Measurements from ENCODE around the gene ANKRD63.

ANKRD63 gene

GRCh38 chr15:40247406-40247971 is 35.4 kb downstream of the ANKRD63 start:
- H3K27ac ChIP-seq (ENCODE audit: low read depth, low read length), result no peak overlapping the region
- H3K9me3 ChIP-seq (ENCODE audit: insufficient read depth, low read depth, low read length), result no peaks in the 10 kb centered on the region
- WGBS, result 86% methylated on average over 12 of the region's 12 CpGs
- H3K4me3 ChIP-seq (ENCODE audit: low read length), result no peak overlapping the region
- peaks cover 22% of the 10 kb centered on the region for H3K27me3 ChIP-seq (ENCODE audit: insufficient read depth, low read length)
- peaks cover 6% of the 10 kb centered on the region; the same call in 1 of the 2 replicates for H3K4me1 ChIP-seq (ENCODE audit: insufficient read depth, low read length)
- H3K9ac ChIP-seq (ENCODE audit: low read depth, low read length), result no peak overlapping the region
- no peaks in the 10 kb centered on the region for H3K36me3 ChIP-seq (ENCODE audit: insufficient read depth, low read length)

GRCh38 chr15:40246496-40247280 is 36.2 kb downstream of the ANKRD63 start:
- Histone ChIP-seq H3K9me3 (ENCODE audit: insufficient read depth, low read depth, low read length) (no peaks in the 10 kb centered on the region), H3K36me3 (ENCODE audit: insufficient read depth, low read length) (no peaks in the 10 kb centered on the region), H3K4me1 (ENCODE audit: insufficient read depth, low read length) (peaks cover 6% of the 10 kb centered on the region; the same call in 1 of the 2 replicates), H3K27ac (ENCODE audit: low read depth, low read length) (no peak overlapping the region), H3K27me3 (ENCODE audit: insufficient read depth, low read length) (peaks cover 14% of the 10 kb centered on the region), H3K4me3 (ENCODE audit: low read length) (no peak overlapping the region), H3K9ac (ENCODE audit: low read depth, low read length) (no peak overlapping the region)
- 90% methylated on average over 8 of the region's 8 CpGs for WGBS

GRCh38 chr15:40245666-40246450 is 37.0 kb downstream of the ANKRD63 start:
- 92% methylated on average over 9 of the region's 9 CpGs for WGBS
- Histone ChIP-seq H3K27ac (ENCODE audit: low read depth, low read length) (no peak overlapping the region), H3K27me3 (ENCODE audit: insufficient read depth, low read length) (peaks cover 6% of the 10 kb centered on the region), H3K4me3 (ENCODE audit: low read length) (no peak overlapping the region), H3K36me3 (ENCODE audit: insufficient read depth, low read length) (no peaks in the 10 kb centered on the region), H3K4me1 (ENCODE audit: insufficient read depth, low read length) (peaks cover 6% of the 10 kb centered on the region; the same call in 1 of the 2 replicates), H3K9me3 (ENCODE audit: insufficient read depth, low read depth, low read length) (no peaks in the 10 kb centered on the region), H3K9ac (ENCODE audit: low read depth, low read length) (no peak overlapping the region)

GRCh38 chr15:40244961-40245523 is 37.8 kb downstream of the ANKRD63 start:
- H3K27ac ChIP-seq (ENCODE audit: low read depth, low read length), result no peak overlapping the region

GRCh38 chr15:40243126-40243810 is 39.6 kb downstream of the ANKRD63 start:
- peaks cover 20% of the 10 kb centered on the region for H3K4me1 ChIP-seq (ENCODE audit: insufficient read depth, low read length)
- H3K9ac ChIP-seq (ENCODE audit: low read depth, low read length), result no peak overlapping the region
- H3K27me3 ChIP-seq (ENCODE audit: insufficient read depth, low read length), result peaks cover 8% of the 10 kb centered on the region; the same call in 1 of the 2 replicates
- H3K27ac ChIP-seq (ENCODE audit: low read depth, low read length), result no peak overlapping the region
- H3K9me3 ChIP-seq (ENCODE audit: insufficient read depth, low read depth, low read length), result no peaks in the 10 kb centered on the region
- H3K4me3 ChIP-seq (ENCODE audit: low read length), result no peak overlapping the region
- no peaks in the 10 kb centered on the region for H3K36me3 ChIP-seq (ENCODE audit: insufficient read depth, low read length)
- WGBS, result 92% methylated on average over 9 of the region's 9 CpGs

More at GRCh38 chr15:40244961-40245523, 37.8 kb downstream of the ANKRD63 start:
- no peak overlapping the region for H3K9ac ChIP-seq (ENCODE audit: low read depth, low read length)
- no peaks in the 10 kb centered on the region for H3K9me3 ChIP-seq (ENCODE audit: insufficient read depth, low read depth, low read length)
- WGBS, result 85% methylated on average over 5 of the region's 5 CpGs
- H3K4me3 ChIP-seq (ENCODE audit: low read length), result no peak overlapping the region
- no peaks in the 10 kb centered on the region for H3K27me3 ChIP-seq (ENCODE audit: insufficient read depth, low read length)
- H3K4me1 ChIP-seq (ENCODE audit: insufficient read depth, low read length), result peaks cover 6% of the 10 kb centered on the region; the same call in 1 of the 2 replicates
- no peaks in the 10 kb centered on the region for H3K36me3 ChIP-seq (ENCODE audit: insufficient read depth, low read length)

GRCh38 chr15:40242601-40243000 is 40.3 kb downstream of the ANKRD63 start:
- H3K9me3 ChIP-seq (ENCODE audit: insufficient read depth, low read depth, low read length), result no peaks in the 10 kb centered on the region
- H3K27me3 ChIP-seq (ENCODE audit: insufficient read depth, low read length), result peaks cover 15% of the 10 kb centered on the region; the same call in 1 of the 2 replicates
- WGBS, result 94% methylated on average over 5 of the region's 5 CpGs
- no peak overlapping the region for H3K27ac ChIP-seq (ENCODE audit: low read depth, low read length)
- H3K36me3 ChIP-seq (ENCODE audit: insufficient read depth, low read length), result no peaks in the 10 kb centered on the region
- H3K4me1 ChIP-seq (ENCODE audit: insufficient read depth, low read length), result peaks cover 20% of the 10 kb centered on the region
- H3K9ac ChIP-seq (ENCODE audit: low read depth, low read length), result no peak overlapping the region; the same call in 1 of the 2 replicates
- no peak overlapping the region for H3K4me3 ChIP-seq (ENCODE audit: low read length)

- no peak overlapping the region for H3K4me3 ChIP-seq (ENCODE audit: low read length)
- no peaks in the 10 kb centered on the region for H3K36me3 ChIP-seq (ENCODE audit: insufficient read depth, low read length)
- no peak overlapping the region for H3K27ac ChIP-seq (ENCODE audit: low read depth, low read length)
- no peaks in the 10 kb centered on the region for H3K9me3 ChIP-seq (ENCODE audit: insufficient read depth, low read depth, low read length)
- peaks cover 16% of the 10 kb centered on the region; the same call in 1 of the 2 replicates for H3K27me3 ChIP-seq (ENCODE audit: insufficient read depth, low read length)
- 95% methylated on average over 10 of the region's 10 CpGs for WGBS
- H3K4me1 ChIP-seq (ENCODE audit: insufficient read depth, low read length), result peaks cover 20% of the 10 kb centered on the region
- no peak overlapping the region; the same call in 1 of the 2 replicates for H3K9ac ChIP-seq (ENCODE audit: low read depth, low read length)
Measured at GRCh38 chr15:40242213-40242599, 40.7 kb downstream of the ANKRD63 start.

- H3K9me3 ChIP-seq (ENCODE audit: insufficient read depth, low read depth, low read length), result no peaks in the 10 kb centered on the region
- WGBS, result 88% methylated on average over 14 of the region's 14 CpGs
Measured at GRCh38 chr15:40241269-40242212, 41.3 kb downstream of the ANKRD63 start.

GRCh38 chr15:40240619-40241221 is 42.1 kb downstream of the ANKRD63 start:
- no peak overlapping the region for H3K27ac ChIP-seq (ENCODE audit: low read depth, low read length)
- no peaks in the 10 kb centered on the region for H3K36me3 ChIP-seq (ENCODE audit: insufficient read depth, low read length)
- H3K4me3 ChIP-seq (ENCODE audit: low read length), result no peak overlapping the region
- H3K4me1 ChIP-seq (ENCODE audit: insufficient read depth, low read length), result peaks cover 19% of the 10 kb centered on the region
- no peaks in the 10 kb centered on the region for H3K9me3 ChIP-seq (ENCODE audit: insufficient read depth, low read depth, low read length)
- H3K9ac ChIP-seq (ENCODE audit: low read depth, low read length), result no peak overlapping the region
- WGBS, result 89% methylated on average over 10 of the region's 10 CpGs
- peaks cover 16% of the 10 kb centered on the region; the same call in 1 of the 2 replicates for H3K27me3 ChIP-seq (ENCODE audit: insufficient read depth, low read length)

More at GRCh38 chr15:40241269-40242212, 41.3 kb downstream of the ANKRD63 start:
- H3K4me3 ChIP-seq (ENCODE audit: low read length), result no peak overlapping the region
- no peak overlapping the region for H3K9ac ChIP-seq (ENCODE audit: low read depth, low read length)
- peaks cover 16% of the 10 kb centered on the region; the same call in 1 of the 2 replicates for H3K27me3 ChIP-seq (ENCODE audit: insufficient read depth, low read length)
- H3K4me1 ChIP-seq (ENCODE audit: insufficient read depth, low read length), result peaks cover 20% of the 10 kb centered on the region
- no peak overlapping the region for H3K27ac ChIP-seq (ENCODE audit: low read depth, low read length)
- H3K36me3 ChIP-seq (ENCODE audit: insufficient read depth, low read length), result no peaks in the 10 kb centered on the region
